Mesodermal cell (in vitro differentiated cells): Measurements from ENCODE around the gene NEURL1B.

Source experiments
- H3K27ac ChIP-seq: 2 replicates; pipeline ENCODE4 v1.7.0; 2013; ENCODE audit warnings: mild to moderate bottlenecking, low read depth, low read length, moderate library complexity; ENCODE audit not compliant: severe bottlenecking
- H3K36me3 ChIP-seq: 2 replicates; pipeline ENCODE4 v1.7.1; 2013; ENCODE audit warnings: mild to moderate bottlenecking, low read length, moderate library complexity; ENCODE audit not compliant: control insufficient read depth, insufficient read depth
- H3K4me1 ChIP-seq: one replicate; pipeline ENCODE4 v1.7.1; 2013; ENCODE audit warnings: mild to moderate bottlenecking, low read length; ENCODE audit not compliant: insufficient read depth, control insufficient read depth, poor library complexity, severe bottlenecking
- H3K4me3 ChIP-seq: 2 replicates; pipeline ENCODE4 v1.7.0; 2013; ENCODE audit warnings: low read length, control low read depth, mild to moderate bottlenecking; ENCODE audit not compliant: insufficient read depth, poor library complexity, severe bottlenecking; ENCODE audit errors: extremely low read depth
- H3K9me3 ChIP-seq: 2 replicates; pipeline ENCODE4 v1.7.1; 2013; ENCODE audit warnings: mild to moderate bottlenecking, low read length, moderate library complexity; ENCODE audit not compliant: control insufficient read depth
- WGBS, 2 experiments: methylation state at CpG; one replicate each; pipeline ENCODE4 v1.1.5; 2013; ENCODE audit warnings: missing lambda C conversion rate in 2 of 2; ENCODE audit not compliant: insufficient coverage in 2 of 2; 5-methylcytosine and 5-hydroxymethylcytosine counted together

Gene NEURL1B

DNA sequence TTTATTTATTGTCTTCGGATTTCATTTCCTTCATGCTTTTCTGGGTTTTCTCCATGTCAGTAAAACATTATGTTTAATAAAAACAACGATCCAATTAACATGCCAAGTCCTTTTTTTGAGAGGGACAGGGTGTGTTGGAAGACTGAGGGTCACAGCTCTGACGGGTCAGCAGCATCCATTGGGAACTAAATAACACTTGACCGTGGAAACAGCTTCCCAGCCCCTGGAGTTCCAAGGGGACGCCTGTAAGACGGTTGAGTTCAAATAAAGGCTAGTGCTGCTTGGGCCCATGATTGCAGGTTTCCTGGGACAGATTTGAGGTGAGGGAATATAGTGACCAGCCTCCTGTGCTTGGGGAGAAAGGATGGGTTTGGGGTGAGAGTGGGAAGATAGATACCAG, 30.4 kb upstream of the NEURL1B start:
- WGBS, 2 experiments = 94 to 98% methylated on average over 4 of the region's 6 CpGs
- no peaks in the 10 kb centered on the region for H3K36me3 ChIP-seq
- H3K4me1 ChIP-seq = no peaks in the 10 kb centered on the region
- no peaks in the 10 kb centered on the region for H3K9me3 ChIP-seq
- no peak overlapping the region for H3K27ac ChIP-seq
- no peak overlapping the region for H3K4me3 ChIP-seq

GRCh38 chr5:172611913-172612312, 29.1 kb upstream of the NEURL1B start:
- Histone ChIP-seq H3K36me3 (no peaks in the 10 kb centered on the region), H3K4me1 (peaks cover 3% of the 10 kb centered on the region), H3K4me3 (no peak overlapping the region), H3K9me3 (no peaks in the 10 kb centered on the region), H3K27ac (no peak overlapping the region)
- WGBS, 2 experiments = 92 to 100% methylated on average over 2 to 6 of the region's 8 CpGs

GRCh38 chr5:172612771-172613170, 28.3 kb upstream of the NEURL1B start:
- no peaks in the 10 kb centered on the region for H3K9me3 ChIP-seq
- H3K27ac ChIP-seq = no peak overlapping the region
- H3K4me1 ChIP-seq = peaks cover 7% of the 10 kb centered on the region
- no peak overlapping the region for H3K4me3 ChIP-seq
- no peaks in the 10 kb centered on the region for H3K36me3 ChIP-seq
- WGBS, 2 experiments = 95 to 100% methylated on average over 3 to 4 of the region's 4 CpGs

- no peaks in the 10 kb centered on the region for H3K9me3 ChIP-seq
- peaks cover 7% of the 10 kb centered on the region for H3K4me1 ChIP-seq
- WGBS, 2 experiments = 70 to 100% methylated on average over 2 to 3 of the region's 5 CpGs
- H3K4me3 ChIP-seq = no peak overlapping the region
- no peaks in the 10 kb centered on the region for H3K36me3 ChIP-seq
- no peak overlapping the region for H3K27ac ChIP-seq
Measured at GRCh38 chr5:172616136-172616535, 24.9 kb upstream of the NEURL1B start.

- Histone ChIP-seq H3K36me3 (no peaks in the 10 kb centered on the region), H3K9me3 (no peaks in the 10 kb centered on the region), H3K4me1 (peaks cover 7% of the 10 kb centered on the region), H3K27ac (peak overlapping the region; percentile 45), H3K4me3 (no peak overlapping the region)
- 47 to 59% methylated on average over 10 to 13 of the region's 16 CpGs for WGBS, 2 experiments
Measured at GRCh38 chr5:172616730-172617129, 24.3 kb upstream of the NEURL1B start.

DNA sequence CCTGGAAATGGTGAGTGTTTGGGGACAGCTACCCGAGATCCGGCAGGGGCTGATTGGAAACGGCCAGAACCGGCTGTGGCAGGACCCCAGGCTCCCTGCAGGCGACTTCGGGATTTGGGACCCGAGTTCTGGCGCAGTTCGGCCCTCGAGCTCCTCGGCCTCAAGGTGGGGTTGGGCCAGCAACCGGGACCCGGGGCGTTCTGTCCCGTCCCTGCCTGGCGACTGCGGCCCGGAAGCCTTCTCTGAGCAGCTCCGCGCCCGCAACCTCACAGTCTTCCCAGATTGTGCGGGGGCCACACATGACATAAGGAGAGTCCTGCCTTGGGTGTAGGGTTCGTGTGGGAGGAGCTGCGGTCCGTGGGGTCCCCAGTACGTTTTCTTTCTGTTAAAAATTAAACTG, 23.2 kb upstream of the NEURL1B start:
- Histone ChIP-seq H3K9me3 (no peaks in the 10 kb centered on the region), H3K4me3 (no peak overlapping the region), H3K27ac (no peak overlapping the region), H3K4me1 (peaks cover 7% of the 10 kb centered on the region), H3K36me3 (no peaks in the 10 kb centered on the region)
- 89 to 97% methylated on average over 19 to 22 of the region's 26 CpGs for WGBS, 2 experiments

DNA sequence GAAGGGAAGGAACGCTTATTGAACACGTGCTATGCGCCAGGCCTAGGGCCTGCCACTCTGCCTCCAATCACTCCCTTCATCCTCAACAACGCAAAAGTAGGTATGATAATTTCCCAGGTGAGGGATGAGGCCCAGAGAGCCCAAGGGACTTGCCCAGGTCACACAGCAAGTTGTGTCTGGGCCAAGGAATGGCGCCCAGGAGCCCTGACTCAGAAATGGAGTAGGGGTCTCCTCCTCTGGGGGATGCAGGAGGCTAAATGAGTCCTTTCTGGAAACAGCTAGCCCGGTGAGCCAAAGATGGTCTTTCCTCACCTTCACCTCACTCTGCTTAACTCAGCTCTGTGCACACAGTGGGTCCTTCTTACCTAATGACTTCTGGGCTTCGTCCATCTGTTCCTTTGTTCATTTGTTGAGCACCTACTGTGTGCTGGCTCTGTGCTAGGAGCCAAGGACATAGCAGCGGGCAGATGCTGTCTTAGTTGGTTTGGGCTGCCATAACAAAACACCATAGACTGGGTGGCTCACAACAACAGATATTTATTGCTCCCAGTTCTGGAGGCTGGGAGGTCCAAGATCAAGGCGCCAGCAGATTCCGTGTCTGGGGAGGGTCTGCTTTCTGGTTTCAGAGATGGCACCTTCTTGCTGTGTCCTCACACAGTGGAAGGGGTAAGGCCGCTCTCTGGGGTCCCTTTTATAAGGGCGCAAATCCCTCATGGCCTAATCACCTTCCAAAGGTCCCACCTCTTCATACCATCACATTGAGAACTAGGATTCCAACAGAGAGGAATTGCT, 22.3 kb upstream of the NEURL1B start:
- Histone ChIP-seq H3K27ac (no peak overlapping the region), H3K4me3 (no peak overlapping the region), H3K36me3 (no peaks in the 10 kb centered on the region), H3K4me1 (peaks cover 7% of the 10 kb centered on the region), H3K9me3 (no peaks in the 10 kb centered on the region)
- 94 to 98% methylated on average over 5 to 7 of the region's 12 CpGs for WGBS, 2 experiments

DNA sequence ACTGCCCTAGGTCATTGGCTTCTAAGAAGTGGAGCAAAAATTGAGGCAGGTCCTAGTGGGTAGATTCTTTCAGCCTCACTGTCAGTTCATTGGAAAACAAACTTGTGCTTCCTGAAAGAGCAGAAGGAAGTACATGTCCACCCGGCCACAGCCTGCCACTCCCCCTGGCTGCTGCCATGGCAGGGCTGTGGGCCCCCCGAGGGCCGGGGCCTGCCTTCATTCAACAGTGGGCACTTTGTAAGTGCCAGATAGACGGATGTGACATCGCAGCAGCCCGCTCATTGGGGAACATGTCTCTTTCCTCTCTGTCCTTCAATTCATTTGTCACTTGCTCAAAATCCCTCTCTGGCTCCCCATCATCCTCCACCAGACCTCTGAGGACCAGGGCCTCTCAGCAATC, 20.6 kb upstream of the NEURL1B start:
- Histone ChIP-seq H3K4me3 (no peak overlapping the region), H3K4me1 (peaks cover 7% of the 10 kb centered on the region), H3K9me3 (no peaks in the 10 kb centered on the region), H3K36me3 (no peaks in the 10 kb centered on the region), H3K27ac (no peak overlapping the region)
- WGBS, 2 experiments = 79 to 80% methylated on average over 6 of the region's 6 CpGs

DNA sequence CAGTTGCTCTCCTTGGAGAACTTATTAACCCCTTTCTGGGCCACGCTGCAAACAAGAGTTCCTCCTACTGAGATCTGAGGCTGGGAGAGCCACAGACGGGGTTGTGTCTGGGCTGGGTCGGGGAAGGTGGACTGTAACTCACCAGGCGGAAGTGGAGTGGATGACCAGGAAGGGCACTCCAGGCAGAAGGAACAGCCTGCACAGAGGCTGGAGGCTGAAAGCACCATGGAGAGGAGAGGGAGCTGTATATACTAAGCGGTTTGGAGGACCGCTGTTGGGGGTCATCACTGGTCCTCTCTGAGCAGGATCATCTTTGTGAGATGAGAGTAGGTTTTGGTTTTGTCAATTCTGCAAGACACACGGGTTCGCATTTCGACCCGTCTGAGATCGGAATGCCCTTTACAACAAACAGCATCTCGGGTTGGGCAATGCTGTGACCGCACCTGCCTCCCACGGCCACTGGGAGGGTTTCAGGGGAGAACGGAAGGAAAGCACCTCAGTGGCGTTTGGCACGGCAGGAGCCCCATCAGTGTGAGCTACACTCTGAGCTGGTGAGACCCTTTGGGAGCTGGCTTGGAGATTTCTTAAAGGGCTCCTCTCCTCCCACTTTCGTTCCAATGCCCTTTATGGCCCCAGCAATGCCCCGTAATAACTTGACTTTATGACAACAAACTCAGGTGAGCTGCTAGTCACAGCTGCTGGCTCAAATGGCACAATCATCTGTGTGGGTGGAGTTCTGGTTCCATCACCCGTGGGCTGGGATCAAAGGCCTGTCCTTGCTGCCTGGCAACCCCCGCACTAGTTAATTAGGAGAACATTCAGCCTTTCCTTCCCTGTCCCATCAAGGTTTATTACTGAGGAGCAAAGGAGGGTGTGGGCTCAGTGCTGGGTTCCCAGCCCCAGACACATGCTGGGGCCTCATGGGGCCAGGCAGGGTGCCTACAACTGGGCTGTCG, 18.7 kb upstream of the NEURL1B start:
- WGBS, 2 experiments = 75 to 83% methylated on average over 17 to 19 of the region's 22 CpGs
- H3K9me3 ChIP-seq = no peaks in the 10 kb centered on the region

GRCh38 chr5:172623313-172623980, 17.6 kb upstream of the NEURL1B start:
- no peak overlapping the region for H3K27ac ChIP-seq

More for the DNA sequence above, 18.7 kb upstream of the NEURL1B start:
- H3K36me3 ChIP-seq = no peaks in the 10 kb centered on the region
- H3K4me1 ChIP-seq = no peaks in the 10 kb centered on the region
- H3K27ac ChIP-seq = no peak overlapping the region
- H3K4me3 ChIP-seq = no peak overlapping the region

More at GRCh38 chr5:172623313-172623980, 17.6 kb upstream of the NEURL1B start:
- Histone ChIP-seq H3K9me3 (no peaks in the 10 kb centered on the region), H3K4me1 (no peaks in the 10 kb centered on the region), H3K4me3 (no peak overlapping the region), H3K36me3 (no peaks in the 10 kb centered on the region)
- WGBS, 2 experiments = 93% methylated on average over 7 to 9 of the region's 9 CpGs
